Left ventricle myocardium inferior (tissue), 1 donor: ENCODE results near the gene AXL. TPM values are rescaled to one million over a fixed set of nuclear protein-coding genes. Genes with fewer than 3 reads are reported as not detected.
"Not testable (repeated sequence)": the region's sequence is repeated elsewhere in the genome, so short reads cannot be mapped to it uniquely, and the experiment has no call there.

Experiments used
- DNase-seq: peaks from one replicate; pipeline ENCODE4 v3.0.0-alpha.2; 2020
- H3K27ac ChIP-seq: fragments of 200-600 bp; replicated peaks from 2 replicates; pipeline ENCODE4 v1.8.0; 2021
- H3K27me3 ChIP-seq: fragments of 200-600 bp; 2 replicates; pipeline ENCODE4 v1.8.0; 2021; ENCODE audit warnings: low read depth
- H3K36me3 ChIP-seq: fragments of 200-600 bp; 2 replicates; pipeline ENCODE4 v1.8.0; 2021
- H3K4me1 ChIP-seq: fragments of 200-600 bp; 2 replicates; pipeline ENCODE4 v1.8.0; 2021
- H3K4me3 ChIP-seq: fragments of 200-600 bp; 2 replicates; pipeline ENCODE4 v1.8.0; 2021; ENCODE audit warnings: mild to moderate bottlenecking, moderate library complexity
- H3K9me3 ChIP-seq: fragments of 200-600 bp; replicated peaks from 2 replicates; pipeline ENCODE4 v1.8.0; 2021
- intact Hi-C: fragments of 100-400 bp; cut with micrococcal nuclease; formaldehyde crosslinking; loops from one replicate; pipeline ENCODE4 v1.11.0; 2022
- total RNA-seq: library from RNA; stranded (reverse); fragmentation: NEBNext Ultra II Directional; extraction: Animal tissue kit (Norgen Biotek cat#: 25700); gene quantifications from one replicate; pipeline ENCODE4 v1.2.1, GENCODE V29; 2021
- TF ChIP-seq, protein P1 (sequence below): fragments of 200-600 bp; IDR thresholded peaks from 2 replicates; pipeline ENCODE4 v1.8.0; 2021; ENCODE audit warnings: antibody characterized with exemption, mild to moderate bottlenecking, borderline replicate concordance
- donor health status: DM: no; HTN: yes; CAD: no; lungs with severe emphysema.

The AXL gene
- total RNA-seq, 1 donor from 2014 or later, result 13.6 TPM

DNA sequence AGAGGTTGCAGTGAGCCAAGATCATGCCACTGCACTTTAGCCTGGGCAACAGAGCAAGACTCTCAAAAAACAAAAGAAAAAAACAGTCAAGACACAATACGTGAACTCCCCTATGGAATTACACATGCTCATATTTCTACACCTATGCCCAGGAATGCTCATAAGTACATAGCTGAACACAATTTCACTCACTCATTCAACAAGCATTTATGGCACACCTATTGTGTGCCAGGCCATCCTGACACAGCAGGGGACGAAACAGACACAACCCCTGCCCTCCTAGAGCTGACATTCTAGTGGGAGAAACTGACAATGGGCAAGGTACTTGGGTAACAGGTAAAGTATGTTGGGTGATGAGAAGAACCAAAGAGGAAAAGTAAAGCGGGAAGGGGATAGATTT is 9.5 kb downstream of the AXL start:
- H3K4me1 ChIP-seq, result peaks cover 20% of the 10 kb centered on the region
- no peaks in the 10 kb centered on the region for H3K36me3 ChIP-seq
- H3K9me3 ChIP-seq, result no peaks in the 10 kb centered on the region
- no peak for DNase-seq
- intact Hi-C loops, result no loop called here
- TF ChIP-seq, protein P1, sequence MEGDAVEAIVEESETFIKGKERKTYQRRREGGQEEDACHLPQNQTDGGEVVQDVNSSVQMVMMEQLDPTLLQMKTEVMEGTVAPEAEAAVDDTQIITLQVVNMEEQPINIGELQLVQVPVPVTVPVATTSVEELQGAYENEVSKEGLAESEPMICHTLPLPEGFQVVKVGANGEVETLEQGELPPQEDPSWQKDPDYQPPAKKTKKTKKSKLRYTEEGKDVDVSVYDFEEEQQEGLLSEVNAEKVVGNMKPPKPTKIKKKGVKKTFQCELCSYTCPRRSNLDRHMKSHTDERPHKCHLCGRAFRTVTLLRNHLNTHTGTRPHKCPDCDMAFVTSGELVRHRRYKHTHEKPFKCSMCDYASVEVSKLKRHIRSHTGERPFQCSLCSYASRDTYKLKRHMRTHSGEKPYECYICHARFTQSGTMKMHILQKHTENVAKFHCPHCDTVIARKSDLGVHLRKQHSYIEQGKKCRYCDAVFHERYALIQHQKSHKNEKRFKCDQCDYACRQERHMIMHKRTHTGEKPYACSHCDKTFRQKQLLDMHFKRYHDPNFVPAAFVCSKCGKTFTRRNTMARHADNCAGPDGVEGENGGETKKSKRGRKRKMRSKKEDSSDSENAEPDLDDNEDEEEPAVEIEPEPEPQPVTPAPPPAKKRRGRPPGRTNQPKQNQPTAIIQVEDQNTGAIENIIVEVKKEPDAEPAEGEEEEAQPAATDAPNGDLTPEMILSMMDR, result no peak
- H3K27me3 ChIP-seq, result peaks cover 39% of the 10 kb centered on the region
- H3K4me3 ChIP-seq, result no peak overlapping the region
- no peak overlapping the region for H3K27ac ChIP-seq

DNA sequence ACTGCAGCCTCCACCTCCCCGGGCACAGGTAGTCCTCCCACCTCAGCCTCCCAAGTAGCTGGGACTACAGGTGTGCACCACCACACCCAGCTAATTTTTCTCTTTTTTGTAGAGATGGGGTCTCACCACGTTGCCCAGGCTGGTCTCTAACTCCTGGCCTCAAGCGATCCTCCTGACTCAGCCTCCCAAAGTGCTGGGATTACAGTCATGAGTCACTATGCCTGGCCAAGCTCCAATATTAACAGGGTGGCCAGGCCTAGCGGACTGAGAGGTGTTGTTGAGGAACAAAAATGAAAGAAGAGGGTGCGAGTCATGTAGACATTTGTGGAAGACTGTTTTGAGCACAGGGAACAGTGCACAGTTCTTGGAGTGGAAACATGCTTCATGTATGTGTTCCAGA is 10.3 kb downstream of the AXL start:
- H3K36me3 ChIP-seq, DNase-seq, H3K27ac ChIP-seq, H3K9me3 ChIP-seq, H3K4me3 ChIP-seq, intact Hi-C loops: not testable (repeated sequence)
- peaks cover 39% of the 10 kb centered on the region for H3K27me3 ChIP-seq
- peaks cover 20% of the 10 kb centered on the region for H3K4me1 ChIP-seq

DNA sequence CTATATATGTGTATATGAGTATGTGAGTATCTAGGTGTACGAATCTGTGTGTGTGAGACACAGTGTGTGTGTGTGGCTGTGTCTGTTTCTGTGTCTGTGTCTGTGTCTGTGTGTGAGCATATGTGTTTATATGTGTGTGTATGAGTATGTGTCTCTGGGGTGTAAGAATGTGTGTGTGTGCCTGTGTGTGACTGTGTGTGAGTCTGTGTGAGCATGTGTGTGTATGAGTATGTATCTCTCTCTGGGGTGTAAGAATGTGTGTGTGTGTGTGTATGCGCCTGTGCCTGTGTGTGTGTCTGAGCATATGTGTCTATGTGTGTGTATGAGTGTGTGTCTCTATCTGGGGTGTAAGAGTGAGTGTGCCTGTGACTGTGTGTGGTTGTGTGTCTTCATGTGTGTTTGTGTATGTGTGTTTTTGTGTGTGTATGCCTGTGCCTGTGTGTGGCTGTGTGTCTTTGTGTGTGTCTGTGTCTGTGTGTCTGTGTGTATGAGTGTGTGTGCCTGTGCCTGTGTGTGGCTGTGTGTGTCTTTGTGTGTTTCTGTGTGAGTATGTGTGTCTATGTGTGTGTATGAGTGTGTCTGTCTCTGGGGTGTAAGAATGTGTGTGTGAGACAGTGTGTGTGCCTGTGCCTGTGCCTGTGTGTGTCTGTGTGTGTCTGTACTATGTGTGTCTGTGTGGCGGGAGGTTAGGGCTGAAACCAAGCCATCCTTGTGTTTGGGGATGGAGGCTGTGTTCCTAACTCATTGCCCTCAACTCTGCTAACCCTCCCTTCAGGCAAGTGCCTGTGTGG is 11.2 kb downstream of the AXL start:
- Histone ChIP-seq H3K27ac (no peak overlapping the region), H3K4me1 (peaks cover 20% of the 10 kb centered on the region), H3K27me3 (peaks cover 39% of the 10 kb centered on the region), H3K36me3 (no peaks in the 10 kb centered on the region), H3K4me3 (no peak overlapping the region), H3K9me3 (no peaks in the 10 kb centered on the region)
- intact Hi-C loops, result no loop called here
- TF ChIP-seq, protein P1, result no peak
- DNase-seq, result no peak

DNA sequence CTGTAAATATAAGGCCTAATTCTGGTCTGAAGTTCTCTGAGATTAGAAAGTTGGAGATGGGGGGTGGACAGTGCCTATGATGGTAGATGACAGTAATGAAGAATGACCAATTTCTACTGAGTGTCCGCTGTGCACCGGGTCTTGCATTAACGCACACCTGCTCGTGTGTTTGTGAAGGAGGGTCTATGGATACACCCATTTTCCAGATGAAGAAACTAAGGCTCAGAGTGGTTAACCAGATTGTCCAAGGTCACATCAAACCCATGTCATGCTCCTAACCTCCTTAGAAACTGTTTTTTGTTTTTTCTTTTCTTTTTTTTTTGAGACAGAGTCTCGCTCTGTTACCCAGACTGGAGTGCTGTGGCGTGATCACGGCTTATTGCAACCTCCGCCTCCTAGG is 13.7 kb downstream of the AXL start:
- no peak overlapping the region for H3K27ac ChIP-seq
- peaks cover 2% of the 10 kb centered on the region for H3K36me3 ChIP-seq
- peaks cover 22% of the 10 kb centered on the region for H3K27me3 ChIP-seq
- DNase-seq, result no peak
- intact Hi-C loops, result no loop called here
- no peaks in the 10 kb centered on the region for H3K4me1 ChIP-seq
- TF ChIP-seq, protein P1, result no peak
- H3K4me3 ChIP-seq, result no peak overlapping the region
- no peaks in the 10 kb centered on the region for H3K9me3 ChIP-seq

DNA sequence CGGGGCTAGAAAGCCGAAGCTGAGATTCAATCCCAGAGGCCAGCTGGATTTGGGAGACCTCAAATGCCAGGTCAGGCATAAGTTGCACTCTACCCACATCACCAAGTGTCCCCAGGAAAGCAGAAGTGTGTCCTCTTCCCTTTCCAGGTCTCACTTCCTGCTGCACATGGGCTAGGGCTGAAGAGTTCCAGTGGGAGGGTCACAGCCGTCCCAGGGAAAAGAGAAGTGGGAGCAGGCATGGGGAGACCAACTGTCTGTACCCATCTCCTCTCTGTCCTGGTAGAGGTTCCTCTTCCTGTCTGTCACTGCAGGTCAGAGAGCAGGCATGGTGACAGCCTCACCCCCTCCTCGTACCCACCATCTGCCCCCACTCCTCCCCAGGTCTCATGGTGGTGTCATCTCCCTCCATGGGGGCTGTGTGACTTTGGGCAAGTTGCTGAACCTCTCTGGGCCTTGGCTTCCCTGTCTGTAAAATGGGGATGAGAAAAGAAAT is 14.8 kb downstream of the AXL start:
- peaks cover 14% of the 10 kb centered on the region for H3K27me3 ChIP-seq
- DNase-seq, result peak; percentile 34
- H3K9me3 ChIP-seq, result no peaks in the 10 kb centered on the region
- intact Hi-C loops, result no loop called here
- peaks cover 11% of the 10 kb centered on the region for H3K36me3 ChIP-seq
- no peaks in the 10 kb centered on the region for H3K4me1 ChIP-seq
- TF ChIP-seq, protein P1, result no peak
- no peak overlapping the region for H3K4me3 ChIP-seq
- H3K27ac ChIP-seq, result no peak overlapping the region

DNA sequence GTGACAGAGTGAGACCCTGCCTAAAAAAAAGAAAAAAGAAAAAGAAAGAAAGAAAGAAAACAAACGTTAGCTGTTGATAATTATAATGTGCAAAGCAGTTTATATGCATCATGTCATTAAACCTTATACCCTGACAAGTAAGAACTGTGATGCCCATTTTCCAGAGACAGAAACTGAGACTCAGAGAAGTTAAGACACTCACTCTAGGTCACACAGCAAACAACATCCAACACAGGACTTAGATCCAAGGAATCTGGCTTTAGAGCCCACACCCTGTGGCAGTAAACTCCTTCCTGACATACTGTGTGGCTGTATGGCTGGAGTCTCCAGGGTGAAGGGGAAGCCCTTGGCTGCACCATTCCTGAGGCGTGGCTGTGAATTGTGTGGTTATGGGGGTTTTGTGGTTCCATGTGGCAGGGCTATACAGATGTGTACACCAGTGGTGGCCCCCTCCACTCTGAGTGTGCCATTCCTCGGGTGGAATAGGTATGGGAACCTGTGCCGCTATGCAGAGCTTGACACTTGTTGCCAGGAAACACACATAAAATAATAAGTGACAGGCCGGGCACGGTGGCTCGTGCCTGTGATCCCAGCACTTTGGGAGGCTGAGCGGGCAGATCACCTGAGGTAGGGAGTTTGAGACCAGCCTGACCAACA is 15.6 kb downstream of the AXL start:
- Histone ChIP-seq H3K27ac (no peak overlapping the region), H3K9me3 (no peaks in the 10 kb centered on the region), H3K4me1 (no peaks in the 10 kb centered on the region), H3K4me3 (no peak overlapping the region), H3K36me3 (peaks cover 16% of the 10 kb centered on the region), H3K27me3 (peaks cover 9% of the 10 kb centered on the region)
- TF ChIP-seq, protein P1, result no peak
- intact Hi-C loops, result no loop called here
- DNase-seq, result no peak
